B cell (primary cell): ENCODE results near the gene DRC7. TPM values are rescaled to one million over a fixed set of nuclear protein-coding genes. Genes with fewer than 3 reads are reported as not detected.

Experiments
- ATAC-seq: fragments of 200-7000 bp; cut with Tn5 transposase; one replicate; pipeline ENCODE4 v1.10.0; 2021; ENCODE audit warnings: low read depth, mild to moderate bottlenecking, moderate number of reproducible peaks, moderate library complexity
- CTCF ChIA-PET: fragments of 350-600 bp; sonication (Branson Sonifier 250); formaldehyde crosslinking; loops from one replicate; lab custom pipeline; 2021; ENCODE audit warnings: antibody characterized with exemption, inconsistent platforms; lab: Charles Lee
- POLR2A ChIA-PET: fragments of 350-600 bp; sonication (Branson Sonifier 250); formaldehyde crosslinking; loops from one replicate; lab custom pipeline; 2021; ENCODE audit warnings: antibody characterized with exemption; lab: Charles Lee
- DNase-seq: peaks from one replicate; pipeline ENCODE4 v3.0.0; 2013
- H2AFZ ChIP-seq: 2 replicates; pipeline ENCODE4 v1.6.1; 2012; ENCODE audit warnings: mild to moderate bottlenecking, low read depth, low read length; ENCODE audit not compliant: insufficient read depth, poor library complexity, severe bottlenecking
- H3K27ac ChIP-seq, 2 donors: 1 replicate in 1 of 2; 2 replicates in 1 of 2; pipeline ENCODE4 v1.5.1; 2012 to 2013; ENCODE audit warnings: low read length in 2 of 2, mild to moderate bottlenecking in 2 of 2, moderate library complexity in 1 of 2
- H3K27me3 ChIP-seq, 4 experiments: fragments of 200-600 bp in 1 of 4; sonication (generic) in 1 of 4; replicated peaks in 1 of 4; 1 replicate in 2 of 4; 2 replicates in 2 of 4; pipeline versions ENCODE4 v1.6.1 to v1.7.0; 2013 to 2016; ENCODE audit warnings: low read length in 3 of 4, mild to moderate bottlenecking in 2 of 4, mixed read lengths in 1 of 4, moderate library complexity in 1 of 4; ENCODE audit not compliant: insufficient read depth in 4 of 4, control insufficient read depth in 3 of 4; ENCODE audit errors: control extremely low read depth in 1 of 4
- H3K36me3 ChIP-seq, 2 experiments: replicated peaks in 1 of 2; 1 replicate in 1 of 2; 2 replicates in 1 of 2; pipeline versions ENCODE4 v1.6.1 to v1.7.1; 2013; ENCODE audit warnings: low read length in 1 of 2; ENCODE audit not compliant: insufficient read depth in 2 of 2, control insufficient read depth in 1 of 2; ENCODE audit errors: control extremely low read depth in 1 of 2, extremely low read depth in 1 of 2
- H3K4me1 ChIP-seq, 2 donors: fragments of 200-600 bp in 1 of 2; sonication (generic) in 1 of 2; 1 replicate in 1 of 2; 2 replicates in 1 of 2; pipeline versions ENCODE4 v1.5.1 to v1.6.1; 2013 to 2017; ENCODE audit warnings: low read length in 2 of 2; ENCODE audit not compliant: control insufficient read depth in 2 of 2, insufficient read depth in 2 of 2
- H3K4me2 ChIP-seq: replicated peaks from 2 replicates; pipeline ENCODE3; 2012; ENCODE audit warnings: mild to moderate bottlenecking, low read depth, low read length; ENCODE audit not compliant: poor library complexity, severe bottlenecking
- H3K4me3 ChIP-seq, 5 experiments: fragments of 200-600 bp in 1 of 5; sonication (generic) in 1 of 5; 1 replicate in 3 of 5; 2 replicates in 2 of 5; pipeline versions ENCODE4 v1.5.1 to v1.7.0; 2011 to 2016; ENCODE audit warnings: low read length in 4 of 5, mild to moderate bottlenecking in 4 of 5, low read depth in 2 of 5, control low read depth in 1 of 5, moderate library complexity in 1 of 5; ENCODE audit not compliant: insufficient read depth in 1 of 5; ENCODE audit errors: control extremely low read depth in 1 of 5, extremely low read depth in 1 of 5
- H3K79me2 ChIP-seq: fragments of 200-600 bp; sonication (generic); one replicate; pipeline ENCODE4 v1.6.0; 2016; ENCODE audit warnings: low read length; ENCODE audit not compliant: control insufficient read depth, insufficient read depth
- H3K9ac ChIP-seq: fragments of 200-600 bp; sonication (generic); 2 replicates; pipeline ENCODE4 v1.6.1; 2017; ENCODE audit warnings: mild to moderate bottlenecking, low read length, moderate library complexity
- H3K9me3 ChIP-seq, 3 donors: one replicate each; pipeline versions ENCODE4 v1.6.1 to v1.7.1; 2013; ENCODE audit warnings: low read length in 2 of 3; ENCODE audit not compliant: control insufficient read depth in 2 of 3, insufficient read depth in 1 of 3; ENCODE audit errors: control extremely low read depth in 1 of 3
- H4K20me1 ChIP-seq: 2 replicates; pipeline ENCODE4 v1.6.0; 2012; ENCODE audit warnings: mild to moderate bottlenecking, low read length; ENCODE audit not compliant: insufficient read depth, control insufficient read depth, poor library complexity, severe bottlenecking
- H3K27ac Mint-ChIP-seq: one replicate; pipeline ENCODE4 v1.8.0; 2021; ENCODE audit warnings: mixed read lengths
- H3K27me3 Mint-ChIP-seq: one replicate; pipeline ENCODE4 v1.8.0; 2021; ENCODE audit warnings: mixed read lengths
- H3K4me1 Mint-ChIP-seq: one replicate; pipeline ENCODE4 v1.8.0; 2021; ENCODE audit warnings: mixed read lengths
- H3K4me3 Mint-ChIP-seq: one replicate; pipeline ENCODE4 v1.8.0; 2021; ENCODE audit warnings: mixed read lengths
- H3K9me3 Mint-ChIP-seq: one replicate; pipeline ENCODE4 v1.8.0; 2022; ENCODE audit warnings: mixed read lengths; ENCODE audit not compliant: insufficient read depth
- CTCF ChIP-seq: fragments of 200-600 bp; IDR thresholded peaks from one replicate; pipeline ENCODE4 v1.8.0; 2022; ENCODE audit warnings: antibody characterized with exemption, mild to moderate bottlenecking
- EZH2 ChIP-seq: IDR thresholded peaks from 2 replicates; pipeline ENCODE4 v1.6.1; 2012; ENCODE audit warnings: borderline replicate concordance, low read depth, mild to moderate bottlenecking, moderate library complexity, low read length; ENCODE audit not compliant: insufficient read depth, poor library complexity, severe bottlenecking
- WGBS: methylation state at CpG from one replicate; pipeline ENCODE4 v1.1.5; 2013; ENCODE audit warnings: missing lambda C conversion rate; ENCODE audit not compliant: insufficient coverage; 5-methylcytosine and 5-hydroxymethylcytosine counted together
- intact Hi-C: fragments of 100-400 bp; cut with micrococcal nuclease; formaldehyde crosslinking; loops from one replicate; pipeline ENCODE4 v1.10.0; 2022
- polyA plus RNA-seq: library from polyadenylated mRNA; depleted of rRNA; stranded (reverse); fragments of >200 nt; gene quantifications from 2 replicates; pipeline ENCODE4 v1.2.3, GENCODE V29; 2012
- total RNA-seq, 2 donors: library from RNA; stranded (reverse); fragments of 120-200 nt in 1 of 2; gene quantifications; 1 replicate in 1 of 2; 2 replicates in 1 of 2; pipeline versions ENCODE4 v1.2.3 to v1.2.4, GENCODE V29; 2013 to 2022

Gene DRC7
- total and polyA plus RNA-seq, 2 donors (not counting 1 experiment from before 2014, with no cell fraction given): 0.12 to 0.22 TPM

- peaks cover 0 to 3% (median 0%) of the 10 kb centered on the region in 3 donors for H3K9me3 ChIP-seq
- Mint-ChIP-seq H3K4me1 (no peaks in the 10 kb centered on the region), H3K4me3 (no peak overlapping the region), H3K27ac (no peak overlapping the region), H3K27me3 (peaks cover 15% of the 10 kb centered on the region), H3K9me3 (no peaks in the 10 kb centered on the region)
- H3K27ac ChIP-seq: no peak overlapping the region
- ChIA-PET CTCF (interaction anchor here (0.9 kb wide), 1 partner anchor 10 kb away, joined by 3 read pairs; the partner anchor contains the start of gene DRC7), POLR2A (no interaction called here)
- WGBS: 88% methylated on average over 4 of the region's 11 CpGs
- H3K4me3 ChIP-seq: no peak overlapping the region
- H3K4me2 ChIP-seq: no peak overlapping the region
- no peaks in the 10 kb centered on the region for H3K79me2 ChIP-seq
- H3K9ac ChIP-seq: no peak overlapping the region
- intact Hi-C loops: no loop called here
- TF ChIP-seq CTCF (no peak), EZH2 (no peak)
- DNase-seq (no peak), ATAC-seq (no peak)
- no peaks in the 10 kb centered on the region for H3K36me3 ChIP-seq
- no peaks in the 10 kb centered on the region for H3K27me3 ChIP-seq
- H4K20me1 ChIP-seq: no peaks in the 10 kb centered on the region
- H3K4me1 ChIP-seq: no peaks in the 10 kb centered on the region
- no peak overlapping the region for H2AFZ ChIP-seq
Measured at GRCh38 chr16:57704011-57704904, 9.7 kb downstream of the DRC7 start.
